Left ventricle myocardium superior (tissue), 1 donor: Measurements from ENCODE around the gene OCIAD1. TPM values are rescaled to one million over a fixed set of nuclear protein-coding genes. Genes with fewer than 3 reads are reported as not detected.
A peak's percentile ranks its signal among the peaks of the same experiment; 100 is the strongest.
"Not testable (repeated sequence)": the region's sequence is repeated elsewhere in the genome, so short reads cannot be mapped to it uniquely, and the experiment has no call there.

Source experiments
- ATAC-seq: fragments of 200-7000 bp; cut with Tn5 transposase; one replicate; pipeline ENCODE4 v1.9.1; 2020; ENCODE audit warnings: mild to moderate bottlenecking, moderate library complexity
- DNase-seq: peaks from one replicate; pipeline ENCODE4 v3.0.0-alpha.2; 2020
- intact Hi-C: fragments of 100-400 bp; cut with micrococcal nuclease; formaldehyde crosslinking; loops from one replicate; pipeline ENCODE4 v1.11.0; 2022
- long read RNA-seq: library from polyadenylated mRNA; unstranded; transcript quantifications from one replicate; pipeline ENCODE4 v2.0.0, GENCODE V29; 2021
- total RNA-seq: library from RNA; stranded (reverse); fragmentation: NEBNext Ultra II Directional; extraction: Animal tissue kit (Norgen Biotek cat#: 25700); gene quantifications from one replicate; pipeline ENCODE4 v1.2.1, GENCODE V29; 2021
- donor health status: DM: no; HTN: yes; CAD: no; lungs with severe emphysema.

OCIAD1 gene
- total RNA-seq = 131 TPM
- long read RNA-seq, transcript OCIAD1-201 (9 exons, 1,414 nt) = major isoform, 75 of 119 reads
- long read RNA-seq, transcript OCIAD1-202 (9 exons, 1,594 nt) = minor isoform, 19 of 119 reads
- long read RNA-seq, partial matches to known transcripts = 5 of 119 reads
- long read RNA-seq, other reads (novel, unspliced or antisense) = 16 of 119 reads

GRCh38 chr4:48830706-48831531 lies at the start of gene OCIAD1:
TSS of gene OCIAD1 (plus strand) at chr4:48831088. CDS start at chr4:48832625, 1,537 bp downstream.
- intact Hi-C loops = no loop called here
- DNase-seq = peak; percentile 97
- peak; percentile 100 for ATAC-seq

- ATAC-seq (no peak), DNase-seq (no peak)
- intact Hi-C loops = loop anchor here (5.0 kb wide), 1 partner anchor 130 kb away; no protein-coding TSS in a partner anchor
Observed at GRCh38 chr4:48781968-48782367, 48.9 kb upstream of the OCIAD1 start.

DNA sequence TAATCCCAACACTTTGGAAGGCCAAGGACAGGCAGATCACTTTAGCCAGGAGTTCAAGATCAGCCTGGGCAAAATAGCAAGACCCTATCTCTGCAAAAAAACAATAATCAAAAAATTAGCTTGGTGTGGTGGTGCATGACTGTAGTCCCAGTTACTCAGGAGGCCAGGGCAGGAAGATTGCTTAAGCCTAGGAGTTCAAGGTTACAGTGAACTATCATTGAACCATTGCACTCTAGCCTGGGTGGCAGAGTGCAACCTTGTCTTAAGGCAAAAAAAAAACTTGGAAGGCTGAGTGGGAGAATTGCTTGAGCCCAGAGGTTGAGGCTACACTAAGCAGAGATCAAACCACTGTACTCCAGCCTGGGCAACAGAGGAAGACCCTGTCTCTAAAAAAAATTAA lies 45.6 kb upstream of the OCIAD1 start:
- no peak for DNase-seq
- no peak for ATAC-seq
- intact Hi-C loops = no loop called here

DNA sequence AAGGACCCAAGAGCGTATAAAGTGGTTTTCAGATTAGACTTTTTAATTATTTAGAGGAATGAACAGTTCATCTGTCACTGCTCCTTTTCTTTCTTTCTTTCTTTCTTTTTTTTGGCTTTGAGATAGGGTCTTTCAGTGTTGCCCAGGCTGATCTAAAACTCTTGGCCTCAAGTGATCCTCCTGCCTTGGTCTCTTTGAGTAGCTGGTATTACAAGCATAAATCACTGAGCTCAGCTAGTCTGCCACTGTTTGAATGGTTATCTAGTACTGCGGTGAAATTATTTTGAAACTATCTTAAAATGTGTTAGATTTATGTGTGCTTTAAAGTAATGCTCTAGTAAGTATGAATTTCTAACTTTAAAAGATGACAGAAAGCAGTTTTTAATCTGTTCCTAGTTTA lies 44.3 kb upstream of the OCIAD1 start:
- intact Hi-C loops = no loop called here
- DNase-seq (no peak), ATAC-seq (no peak)

GRCh38 chr4:48787056-48787455 lies 43.8 kb upstream of the OCIAD1 start:
- ATAC-seq (no peak), DNase-seq (no peak)
- intact Hi-C loops = no loop called here

GRCh38 chr4:48790561-48790960 lies 40.3 kb upstream of the OCIAD1 start:
- intact Hi-C loops = no loop called here
- DNase-seq (no peak), ATAC-seq (no peak)

GRCh38 chr4:48791313-48791712 lies 39.6 kb upstream of the OCIAD1 start:
- intact Hi-C loops = no loop called here
- no peak for DNase-seq
- no peak for ATAC-seq

DNA sequence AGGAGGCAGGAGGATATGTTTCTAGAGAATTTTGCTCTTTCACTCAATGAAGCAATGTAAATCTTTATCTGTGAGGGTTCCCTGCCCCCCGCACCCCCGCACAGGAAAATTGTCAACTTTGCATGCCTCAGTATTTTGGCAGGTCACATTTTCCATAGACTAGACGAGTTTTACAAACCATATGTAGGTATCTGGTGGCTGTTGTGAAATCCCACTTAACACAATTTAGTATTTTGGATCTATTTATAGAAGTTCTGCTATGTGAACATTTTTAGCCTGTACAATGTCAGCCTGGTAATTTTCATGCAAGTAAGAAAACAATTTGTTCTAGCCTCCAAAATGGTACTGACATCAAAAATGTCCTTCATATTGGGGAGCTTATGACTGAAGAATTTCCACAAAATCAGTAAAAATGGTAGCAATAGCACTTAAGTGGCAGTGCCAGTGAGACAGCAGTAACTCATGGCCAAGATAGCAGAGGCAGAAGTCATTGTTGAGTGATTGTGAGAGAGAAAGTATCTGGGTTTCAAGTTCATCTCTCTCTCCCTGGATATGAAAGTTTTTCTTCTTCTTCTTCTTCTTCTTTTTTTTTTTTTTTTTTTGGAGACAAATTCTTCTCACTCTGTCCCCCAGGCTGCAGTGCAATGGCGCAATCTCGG lies 38.4 kb upstream of the OCIAD1 start:
- intact Hi-C loops = no loop called here
- ATAC-seq (peak; percentile 54), DNase-seq (no peak)

DNA sequence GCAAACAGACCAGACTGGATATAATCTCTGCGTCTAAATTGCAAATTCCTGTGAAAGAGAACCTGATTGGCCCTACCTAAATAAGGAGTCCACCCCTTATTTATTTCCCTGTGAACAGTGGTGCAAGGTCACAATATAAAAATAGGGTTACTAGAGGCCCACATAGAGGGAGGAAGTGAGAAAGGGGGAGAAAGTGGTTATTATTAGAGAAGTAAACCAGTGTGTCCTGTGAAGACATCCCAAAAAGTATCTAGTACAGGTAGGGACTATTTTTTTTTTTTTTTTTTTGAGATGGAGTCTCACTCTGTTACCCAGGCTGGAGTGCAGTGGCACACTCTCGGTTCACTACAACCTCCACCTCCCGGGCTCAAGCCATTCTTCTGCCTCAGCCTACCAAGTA lies 35.8 kb upstream of the OCIAD1 start:
- DNase-seq = no peak
- intact Hi-C loops = no loop called here
- ATAC-seq = no peak

- intact Hi-C loops = no loop called here
Observed at GRCh38 chr4:48796191-48796926, 34.5 kb upstream of the OCIAD1 start.

GRCh38 chr4:48796927-48797679 lies 33.8 kb upstream of the OCIAD1 start:
- intact Hi-C loops = no loop called here
- no peak for DNase-seq

More at GRCh38 chr4:48796191-48796926, 34.5 kb upstream of the OCIAD1 start:
- ATAC-seq (no peak), DNase-seq (no peak)

GRCh38 chr4:48798117-48798516 lies 32.8 kb upstream of the OCIAD1 start:
- ATAC-seq (no peak), DNase-seq (no peak)
- intact Hi-C loops = no loop called here

More at GRCh38 chr4:48796927-48797679, 33.8 kb upstream of the OCIAD1 start:
- no peak for ATAC-seq

- intact Hi-C loops = no loop called here
- no peak for ATAC-seq
- DNase-seq = no peak
Observed at GRCh38 chr4:48799157-48799556, 31.7 kb upstream of the OCIAD1 start.

DNA sequence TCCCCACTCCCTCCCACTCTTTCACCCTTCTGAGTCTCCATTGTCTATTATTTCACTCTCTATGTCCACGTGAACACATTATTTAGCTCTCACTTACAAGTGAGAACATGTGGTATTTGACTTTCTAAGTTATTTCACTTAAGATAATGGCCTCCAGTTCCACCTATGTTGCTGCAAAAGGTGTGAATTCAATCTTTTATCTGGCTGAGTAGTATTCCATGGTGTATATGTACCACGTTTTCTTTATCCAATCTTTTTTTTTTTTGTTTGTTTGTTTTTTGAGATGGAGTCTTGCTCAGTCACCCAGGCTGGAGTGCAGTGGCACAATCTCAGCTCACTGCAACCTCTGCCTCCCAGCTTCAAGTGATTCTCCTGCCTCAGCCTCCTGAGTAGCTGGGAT lies 30.7 kb upstream of the OCIAD1 start:
- DNase-seq, ATAC-seq, intact Hi-C loops: not testable (repeated sequence)

DNA sequence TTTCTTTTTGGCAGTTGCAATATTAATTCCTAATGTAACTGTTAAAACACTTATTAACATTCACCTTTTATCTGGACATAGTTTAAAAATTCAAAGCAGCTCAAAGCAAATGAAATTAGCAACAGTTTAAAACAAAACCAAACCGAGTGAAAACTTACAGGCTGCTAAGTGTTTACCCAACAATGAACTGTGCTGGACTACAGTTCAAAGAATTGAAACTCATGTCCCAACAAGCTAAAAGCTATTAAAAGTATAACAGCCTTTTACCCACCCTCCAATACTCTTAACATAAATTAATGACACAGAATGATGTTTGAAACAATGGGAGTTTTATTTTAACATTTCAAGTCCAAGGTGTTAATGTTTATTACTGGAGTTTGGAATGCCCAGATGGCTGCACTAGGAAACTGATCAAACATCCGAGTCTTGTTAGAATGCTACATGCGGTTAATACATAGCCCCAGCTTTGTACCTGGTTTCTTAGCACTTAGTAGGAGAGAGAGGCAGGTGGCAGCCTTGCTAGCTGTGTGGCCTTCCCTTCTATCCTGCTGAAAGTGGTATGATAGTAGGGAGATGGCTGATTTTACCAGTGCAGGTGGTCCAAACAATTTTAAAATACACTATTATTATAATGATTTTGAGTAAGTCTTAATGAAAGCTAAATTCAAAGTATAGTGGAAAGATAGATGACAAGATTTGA lies 29.7 kb upstream of the OCIAD1 start:
- ATAC-seq (no peak), DNase-seq (no peak)
- intact Hi-C loops = no loop called here

- intact Hi-C loops = no loop called here
- no peak for ATAC-seq
Observed at GRCh38 chr4:48804584-48805301, 26.1 kb upstream of the OCIAD1 start.

GRCh38 chr4:48812866-48813265 lies 18.0 kb upstream of the OCIAD1 start:
- DNase-seq (no peak), ATAC-seq (no peak)
- intact Hi-C loops = no loop called here

More at GRCh38 chr4:48804584-48805301, 26.1 kb upstream of the OCIAD1 start:
- DNase-seq = no peak

GRCh38 chr4:48813964-48814363 lies 16.9 kb upstream of the OCIAD1 start:
- intact Hi-C loops = no loop called here
- ATAC-seq (no peak), DNase-seq (no peak)
